Measurements from ENCODE around the gene LYRM1.
"Not testable (repeated sequence)": the region's sequence is repeated elsewhere in the genome, so short reads cannot be mapped to it uniquely, and the experiment has no call there.

The LYRM1 gene

GRCh38 chr16:20969386-20969785 is 68.8 kb downstream of the LYRM1 start:
- Histone ChIP-seq H3K27me3 (ENCODE audit: control insufficient read depth, insufficient read depth, low read length, poor library complexity, severe bottlenecking) (no peaks in the 10 kb centered on the region), H3K4me1 (ENCODE audit: control insufficient read depth, insufficient read depth, low read length) (peaks cover 6% of the 10 kb centered on the region), H3K36me3 (ENCODE audit: control insufficient read depth, insufficient read depth, low read length) (no peaks in the 10 kb centered on the region), H3K4me3 (ENCODE audit: insufficient read depth, low read depth, low read length) (no peak overlapping the region), H3K9me3 (ENCODE audit: control insufficient read depth, low read length) (no peaks in the 10 kb centered on the region), H3K27ac (ENCODE audit: insufficient read depth, low read depth, low read length, poor library complexity, severe bottlenecking) (no peak overlapping the region)
- 85 to 90% methylated on average over 5 of the region's 5 CpGs for WGBS, 2 experiments

- Histone ChIP-seq H3K9me3 (ENCODE audit: control insufficient read depth, low read length) (no peaks in the 10 kb centered on the region), H3K36me3 (ENCODE audit: control insufficient read depth, insufficient read depth, low read length) (no peaks in the 10 kb centered on the region), H3K4me1 (ENCODE audit: control insufficient read depth, insufficient read depth, low read length) (peaks cover 6% of the 10 kb centered on the region), H3K27ac (ENCODE audit: insufficient read depth, low read depth, low read length, poor library complexity, severe bottlenecking) (no peak overlapping the region), H3K27me3 (ENCODE audit: control insufficient read depth, insufficient read depth, low read length, poor library complexity, severe bottlenecking) (no peaks in the 10 kb centered on the region), H3K4me3 (ENCODE audit: insufficient read depth, low read depth, low read length) (no peak overlapping the region)
- WGBS, 2 experiments, result 88 to 92% methylated on average over 8 of the region's 8 CpGs
Observed at GRCh38 chr16:20971401-20971800, 70.8 kb downstream of the LYRM1 start.

GRCh38 chr16:20973201-20973600 is 72.6 kb downstream of the LYRM1 start:
- not testable (repeated sequence) for H3K36me3 ChIP-seq (ENCODE audit: control insufficient read depth, insufficient read depth, low read length); H3K4me1 ChIP-seq (ENCODE audit: control insufficient read depth, insufficient read depth, low read length); H3K9me3 ChIP-seq (ENCODE audit: control insufficient read depth, low read length); H3K4me3 ChIP-seq (ENCODE audit: insufficient read depth, low read depth, low read length); H3K27me3 ChIP-seq (ENCODE audit: control insufficient read depth, insufficient read depth, low read length, poor library complexity, severe bottlenecking); H3K27ac ChIP-seq (ENCODE audit: insufficient read depth, low read depth, low read length, poor library complexity, severe bottlenecking)
- WGBS, 2 experiments, result 79 to 93% methylated on average over 4 of the region's 4 CpGs

Measured in ectodermal cell (in vitro differentiated cells).